Neural progenitor cell (in vitro differentiated cells): ENCODE results near the gene LAMA1. TPM values are rescaled to one million over a fixed set of nuclear protein-coding genes. Genes with fewer than 3 reads are reported as not detected.

Experiments
- DNase-seq: peaks from one replicate; pipeline ENCODE4 v3.0.0-alpha.2; 2016; ENCODE audit warnings: low spot score
- H2AFZ ChIP-seq: fragments of 200-600 bp; sonication (generic); replicated peaks from 2 replicates; pipeline ENCODE4 v1.6.1; 2016; ENCODE audit warnings: antibody characterized with exemption
- H3F3A ChIP-seq: fragments of 200-600 bp; sonication (generic); 2 replicates; pipeline ENCODE4 v1.6.1; 2016; ENCODE audit warnings: antibody characterized with exemption, low read depth
- H3K27ac ChIP-seq: fragments of 200-600 bp; sonication (generic); 2 replicates; pipeline ENCODE4 v1.5.1; 2016; ENCODE audit warnings: mild to moderate bottlenecking
- H3K27me3 ChIP-seq: fragments of 200-600 bp; sonication (generic); 2 replicates; pipeline ENCODE4 v1.6.1; 2016; ENCODE audit warnings: mild to moderate bottlenecking, moderate library complexity
- H3K36me3 ChIP-seq: fragments of 200-600 bp; sonication (generic); 2 replicates; pipeline ENCODE4 v1.5.1; 2016
- H3K4me1 ChIP-seq: fragments of 200-600 bp; sonication (generic); 2 replicates; pipeline ENCODE4 v1.6.1; 2016; ENCODE audit warnings: mixed run types
- H3K4me2 ChIP-seq: fragments of 200-600 bp; sonication (generic); 2 replicates; pipeline ENCODE4 v1.6.1; 2016
- H3K4me3 ChIP-seq: fragments of 200-600 bp; sonication (generic); 2 replicates; pipeline ENCODE4 v1.5.1; 2016
- H3K79me2 ChIP-seq: fragments of 200-600 bp; sonication (generic); 2 replicates; pipeline ENCODE4 v1.6.1; 2016; ENCODE audit warnings: low read depth
- H3K9ac ChIP-seq: fragments of 200-600 bp; sonication (generic); 2 replicates; pipeline ENCODE4 v1.6.1; 2016
- H3K9me3 ChIP-seq: fragments of 200-600 bp; sonication (generic); 2 replicates; pipeline ENCODE4 v1.5.1; 2016; ENCODE audit warnings: low read depth
- H4K20me1 ChIP-seq: fragments of 200-600 bp; sonication (generic); 2 replicates; pipeline ENCODE4 v1.6.1; 2016; ENCODE audit warnings: low read depth
- H3K27ac Mint-ChIP-seq: 3 replicates; pipeline ENCODE4 v1.8.0; 2021; ENCODE audit warnings: mixed read lengths
- H3K27me3 Mint-ChIP-seq: 2 replicates; pipeline ENCODE4 v1.8.0; 2022; ENCODE audit warnings: low read depth, mild to moderate bottlenecking, inconsistent platforms, moderate library complexity, mixed read lengths; ENCODE audit not compliant: insufficient read depth
- H3K36me3 Mint-ChIP-seq: 3 replicates; pipeline ENCODE4 v1.8.0; 2021; ENCODE audit warnings: mixed read lengths
- H3K4me1 Mint-ChIP-seq: 3 replicates; pipeline ENCODE4 v1.8.0; 2021; ENCODE audit warnings: mixed read lengths
- H3K4me3 Mint-ChIP-seq: 3 replicates; pipeline ENCODE4 v1.8.0; 2021; ENCODE audit warnings: mild to moderate bottlenecking, moderate library complexity, mixed read lengths
- H3K9me3 Mint-ChIP-seq: 3 replicates; pipeline ENCODE4 v1.8.0; 2020; ENCODE audit warnings: mixed read lengths
- CTCF ChIP-seq: fragments of 200-600 bp; sonication (generic); IDR thresholded peaks from 2 replicates; pipeline ENCODE4 v1.5.1; 2017; ENCODE audit warnings: antibody characterized with exemption, mild to moderate bottlenecking
- EZH2 ChIP-seq: fragments of 200-600 bp; sonication (generic); IDR thresholded peaks from 2 replicates; pipeline ENCODE4 v1.6.1; 2017; ENCODE audit warnings: antibody characterized with exemption, mild to moderate bottlenecking, moderate library complexity
- EZH2phosphoT487 ChIP-seq: fragments of 200-600 bp; sonication (generic); IDR thresholded peaks from 2 replicates; pipeline ENCODE4 v1.6.1; 2017; ENCODE audit warnings: antibody characterized with exemption
- total RNA-seq: library from RNA; depleted of rRNA; stranded (reverse); fragments of >200 nt; gene quantifications from 2 replicates; pipeline ENCODE4 v1.2.3, GENCODE V29; 2015; ENCODE audit warnings: low replicate concordance

LAMA1 gene
- total RNA-seq, 1 donor from 2014 or later: 80.3 TPM

GRCh38 chr18:7155092-7155491 is 37.5 kb upstream of the LAMA1 start:
- Mint-ChIP-seq H3K4me3 (no peak overlapping the region), H3K36me3 (no peaks in the 10 kb centered on the region), H3K9me3 (no peaks in the 10 kb centered on the region), H3K27ac (no peak overlapping the region), H3K4me1 (no peaks in the 10 kb centered on the region), H3K27me3 (peaks cover 6% of the 10 kb centered on the region)
- Histone ChIP-seq H3K9ac (no peak overlapping the region), H3K4me1 (no peaks in the 10 kb centered on the region), H3K27me3 (no peaks in the 10 kb centered on the region), H3K36me3 (no peaks in the 10 kb centered on the region), H4K20me1 (no peaks in the 10 kb centered on the region), H3K79me2 (no peaks in the 10 kb centered on the region), H3K4me3 (no peak overlapping the region), H2AFZ (no peak overlapping the region), H3K9me3 (no peaks in the 10 kb centered on the region), H3K4me2 (no peak overlapping the region), H3F3A (no peaks in the 10 kb centered on the region), H3K27ac (no peak overlapping the region)
- DNase-seq: no peak
- TF ChIP-seq EZH2phosphoT487 (no peak), CTCF (no peak)

GRCh38 chr18:7152440-7152839 is 34.8 kb upstream of the LAMA1 start:
- no peak overlapping the region for H3K4me3 Mint-ChIP-seq
- Histone ChIP-seq H3K4me2 (no peak overlapping the region), H4K20me1 (no peaks in the 10 kb centered on the region), H2AFZ (no peak overlapping the region), H3K9ac (no peak overlapping the region), H3K27ac (no peak overlapping the region), H3F3A (peaks cover 5% of the 10 kb centered on the region), H3K4me3 (no peak overlapping the region), H3K79me2 (no peaks in the 10 kb centered on the region), H3K27me3 (no peaks in the 10 kb centered on the region), H3K36me3 (no peaks in the 10 kb centered on the region), H3K4me1 (peaks cover 4% of the 10 kb centered on the region), H3K9me3 (no peaks in the 10 kb centered on the region)
- TF ChIP-seq EZH2 (no peak), EZH2phosphoT487 (no peak), CTCF (no peak)
- no peak overlapping the region for H3K27ac Mint-ChIP-seq
- H3K4me1 Mint-ChIP-seq: peaks cover 5% of the 10 kb centered on the region
- no peaks in the 10 kb centered on the region for H3K9me3 Mint-ChIP-seq
- H3K27me3 Mint-ChIP-seq: peaks cover 6% of the 10 kb centered on the region
- no peak for DNase-seq
- H3K36me3 Mint-ChIP-seq: no peaks in the 10 kb centered on the region

GRCh38 chr18:7147399-7147798 is 29.8 kb upstream of the LAMA1 start:
- peaks cover 13% of the 10 kb centered on the region for H3K4me1 Mint-ChIP-seq

More at GRCh38 chr18:7147399-7147798, 29.8 kb upstream of the LAMA1 start:
- no peak overlapping the region for H3K9ac ChIP-seq
- H3K79me2 ChIP-seq: no peaks in the 10 kb centered on the region
- Mint-ChIP-seq H3K9me3 (no peaks in the 10 kb centered on the region), H3K4me3 (no peak overlapping the region), H3K36me3 (no peaks in the 10 kb centered on the region), H3K27me3 (no peaks in the 10 kb centered on the region), H3K27ac (peak overlapping the region; percentile 54)
- H2AFZ ChIP-seq: peak overlapping the region; percentile 61
- H3K36me3 ChIP-seq: no peaks in the 10 kb centered on the region
- no peak overlapping the region for H3K4me2 ChIP-seq
- H3K27me3 ChIP-seq: no peaks in the 10 kb centered on the region
- TF ChIP-seq CTCF: no peak
- no peak for TF ChIP-seq EZH2
- TF ChIP-seq EZH2phosphoT487: no peak
- H3K4me1 ChIP-seq: peaks cover 10% of the 10 kb centered on the region
- peak; percentile 30 for DNase-seq
- peaks cover 12% of the 10 kb centered on the region for H3F3A ChIP-seq
- no peak overlapping the region for H3K4me3 ChIP-seq
- H4K20me1 ChIP-seq: no peaks in the 10 kb centered on the region
- peak overlapping the region; percentile 65 for H3K27ac ChIP-seq
- no peaks in the 10 kb centered on the region for H3K9me3 ChIP-seq
